Right lobe of liver (tissue), 6 donors: ENCODE results near the gene RGS10. TPM values are rescaled to one million over a fixed set of nuclear protein-coding genes. Genes with fewer than 3 reads are reported as not detected.
A peak's percentile ranks its signal among the peaks of the same experiment; 100 is the strongest.
"Not testable (repeated sequence)": the region's sequence is repeated elsewhere in the genome, so short reads cannot be mapped to it uniquely, and the experiment has no call there.

Experiments used
- ATAC-seq, 4 donors: fragments of 200-7000 bp; cut with Tn5 transposase; one replicate each; pipeline ENCODE4 v1.9.1; 2020; ENCODE audit warnings: mild to moderate bottlenecking in 4 of 4, moderate library complexity in 4 of 4
- DNase-seq, 3 donors: peaks; one replicate each; pipeline ENCODE4 v3.0.0-alpha.2; 2020
- H3K27ac ChIP-seq, 3 donors: fragments of 200-600 bp; one replicate each; pipeline ENCODE4 v1.8.0; 2022
- H3K27me3 ChIP-seq, 2 donors: fragments of 200-600 bp; one replicate each; pipeline ENCODE4 v1.8.0; 2022
- H3K36me3 ChIP-seq, 4 donors: fragments of 200-600 bp; sonication (generic) in 1 of 4; one replicate each; pipeline versions ENCODE4 v1.5.1 to v1.8.0; 2017 to 2022; ENCODE audit warnings: control low read depth in 1 of 4
- H3K4me1 ChIP-seq, 4 donors: fragments of 200-600 bp; sonication (generic) in 1 of 4; one replicate each; pipeline versions ENCODE4 v1.5.1 to v1.8.0; 2017 to 2022; ENCODE audit warnings: control low read depth in 1 of 4
- H3K4me3 ChIP-seq, 3 donors: fragments of 200-600 bp; one replicate each; pipeline ENCODE4 v1.8.0; 2022
- H3K9me3 ChIP-seq, 4 donors: fragments of 200-600 bp; sonication (generic) in 1 of 4; one replicate each; pipeline versions ENCODE4 v1.5.1 to v1.8.0; 2017 to 2022; ENCODE audit warnings: control low read depth in 1 of 4
- POLR2A ChIP-seq: fragments of 450-650 bp; IDR thresholded peaks from one replicate; pipeline ENCODE4 v1.6.1; 2017; ENCODE audit warnings: antibody characterized with exemption, mild to moderate bottlenecking
- WGBS: methylation state at CpG from one replicate; pipeline ENCODE4 v1.1.6; 2018; ENCODE audit warnings: low coverage, low lambda C conversion rate; ENCODE audit not compliant: insufficient coverage; ENCODE audit errors: missing lambda C conversion rate; 5-methylcytosine and 5-hydroxymethylcytosine counted together
- intact Hi-C, 2 donors: fragments of 100-400 bp; cut with DNase I; formaldehyde crosslinking; loops; one replicate each; pipeline versions ENCODE4 v1.11.2 to v1.14.1; 2022
- total RNA-seq, 6 experiments: library from RNA; depleted of rRNA in 2 of 6; stranded (reverse); fragments of >200 nt in 2 of 6; fragmentation: NEBNext Ultra II Directional in 3 of 6; extraction: Animal tissue kit (Norgen Biotek cat#: 25700) in 3 of 6; gene quantifications; one replicate each; pipeline versions ENCODE4 v1.1.0 to v1.2.4, GENCODE V29; 2016 to 2023
- TF ChIP-seq, protein P1 (sequence below), 4 donors: fragments of 200-600 bp in 3 of 4; fragments of 450-650 bp in 1 of 4; IDR thresholded peaks; one replicate each; pipeline versions ENCODE4 v1.5.1 to v1.8.0; 2016 to 2022; ENCODE audit warnings: antibody characterized with exemption in 4 of 4, mild to moderate bottlenecking in 2 of 4
- donor health status: DM: no; HTN: yes; CAD: no.
- donor health status: DM: no; HTN: no; CAD: no.
- donor health status: DM: no; HTN: no; CAD: no.
- donor health status: DM: no; HTN: yes; CAD: no.
- donor health status: DM: no; HTN: yes; CAD: no.

Gene RGS10
- total RNA-seq, 6 experiments from 2014 or later: 0.95 to 5.2 (median 3.7) TPM

- ATAC-seq: no peak
- intact Hi-C loops: no loop called here
- Histone ChIP-seq H3K36me3 (no peaks in the 10 kb centered on the region), H3K9me3 (no peaks in the 10 kb centered on the region), H3K27me3 (no peaks in the 10 kb centered on the region), H3K4me3 (no peak overlapping the region), H3K4me1 (no peaks in the 10 kb centered on the region), H3K27ac (no peak overlapping the region)
- no peak for TF ChIP-seq POLR2A
- TF ChIP-seq, protein P1, sequence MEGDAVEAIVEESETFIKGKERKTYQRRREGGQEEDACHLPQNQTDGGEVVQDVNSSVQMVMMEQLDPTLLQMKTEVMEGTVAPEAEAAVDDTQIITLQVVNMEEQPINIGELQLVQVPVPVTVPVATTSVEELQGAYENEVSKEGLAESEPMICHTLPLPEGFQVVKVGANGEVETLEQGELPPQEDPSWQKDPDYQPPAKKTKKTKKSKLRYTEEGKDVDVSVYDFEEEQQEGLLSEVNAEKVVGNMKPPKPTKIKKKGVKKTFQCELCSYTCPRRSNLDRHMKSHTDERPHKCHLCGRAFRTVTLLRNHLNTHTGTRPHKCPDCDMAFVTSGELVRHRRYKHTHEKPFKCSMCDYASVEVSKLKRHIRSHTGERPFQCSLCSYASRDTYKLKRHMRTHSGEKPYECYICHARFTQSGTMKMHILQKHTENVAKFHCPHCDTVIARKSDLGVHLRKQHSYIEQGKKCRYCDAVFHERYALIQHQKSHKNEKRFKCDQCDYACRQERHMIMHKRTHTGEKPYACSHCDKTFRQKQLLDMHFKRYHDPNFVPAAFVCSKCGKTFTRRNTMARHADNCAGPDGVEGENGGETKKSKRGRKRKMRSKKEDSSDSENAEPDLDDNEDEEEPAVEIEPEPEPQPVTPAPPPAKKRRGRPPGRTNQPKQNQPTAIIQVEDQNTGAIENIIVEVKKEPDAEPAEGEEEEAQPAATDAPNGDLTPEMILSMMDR (IDR thresholded peaks at IDR 0.05): no peak
- DNase-seq: no peak
- 52% methylated on average over 7 of the region's 11 CpGs for WGBS
These were observed 6.5 kb downstream of the RGS10 start for GRCh38 chr10:119535837-119536507.

- H3K4me1 ChIP-seq: no peaks in the 10 kb centered on the region
- no peaks in the 10 kb centered on the region for H3K9me3 ChIP-seq
- WGBS: 80% methylated on average over 3 of the region's 3 CpGs
- H3K27ac ChIP-seq: no peak overlapping the region
- H3K36me3 ChIP-seq: no peaks in the 10 kb centered on the region
- DNase-seq (no peak), ATAC-seq (no peak)
- intact Hi-C loops: no loop called here
- no peaks in the 10 kb centered on the region for H3K27me3 ChIP-seq
- TF ChIP-seq, protein P1 (IDR thresholded peaks at IDR 0.05): no peak
- TF ChIP-seq POLR2A: no peak
- no peak overlapping the region for H3K4me3 ChIP-seq
These were observed 7.2 kb downstream of the RGS10 start for GRCh38 chr10:119535305-119535704.

GRCh38 chr10:119533473-119533872 lies 9.0 kb downstream of the RGS10 start:
- H3K27me3 ChIP-seq: no peaks in the 10 kb centered on the region
- DNase-seq (no peak), ATAC-seq (no peak)
- 86% methylated on average over 2 of the region's 2 CpGs for WGBS
- H3K4me1 ChIP-seq: no peaks in the 10 kb centered on the region
- intact Hi-C loops: no loop called here
- H3K36me3 ChIP-seq: no peaks in the 10 kb centered on the region
- no peak overlapping the region for H3K27ac ChIP-seq
- H3K9me3 ChIP-seq: no peaks in the 10 kb centered on the region
- no peak for TF ChIP-seq POLR2A
- TF ChIP-seq, protein P1 (IDR thresholded peaks at IDR 0.05): no peak
- no peak overlapping the region for H3K4me3 ChIP-seq

- DNase-seq, H3K27me3 ChIP-seq, H3K27ac ChIP-seq, H3K9me3 ChIP-seq, H3K4me1 ChIP-seq, H3K4me3 ChIP-seq, H3K36me3 ChIP-seq, intact Hi-C loops: not testable (repeated sequence)
- 79% methylated on average over 8 of the region's 8 CpGs for WGBS
- peak in 1 of 4 donors; percentile 40 for ATAC-seq
These were observed 9.7 kb downstream of the RGS10 start for GRCh38 chr10:119532791-119533190.

DNA sequence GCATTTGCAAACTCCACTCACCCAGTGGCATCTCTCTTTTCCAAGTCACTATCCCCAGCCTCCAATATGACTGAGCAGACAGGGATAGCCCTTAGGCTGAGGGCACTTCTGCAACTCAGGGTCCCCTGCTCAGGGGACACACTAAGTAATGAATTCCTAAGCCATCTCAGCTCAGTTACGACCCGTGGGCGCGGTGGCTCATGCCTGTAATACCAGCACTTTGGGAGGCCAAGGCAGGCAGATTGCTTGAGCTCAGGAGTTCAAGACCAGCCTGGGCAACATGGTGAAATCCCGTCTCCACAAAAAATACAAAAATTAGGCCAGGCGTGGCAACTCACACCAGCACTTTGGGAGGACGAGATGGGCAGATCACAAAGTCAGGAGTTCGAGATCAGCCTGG lies 10.3 kb downstream of the RGS10 start:
- H3K27me3 ChIP-seq, H3K27ac ChIP-seq, H3K36me3 ChIP-seq, H3K4me3 ChIP-seq, H3K9me3 ChIP-seq, ATAC-seq, H3K4me1 ChIP-seq, intact Hi-C loops, DNase-seq: not testable (repeated sequence)
- WGBS: 94% methylated on average over 7 of the region's 8 CpGs
